Astrocyte of the spinal cord (primary cell): Measurements from ENCODE around the gene KMT2E.
"Not testable (repeated sequence)": the region's sequence is repeated elsewhere in the genome, so short reads cannot be mapped to it uniquely, and the experiment has no call there.

ENCODE experiments used
- DNase-seq: peaks from one replicate; pipeline ENCODE4 v3.0.0; 2011; ENCODE audit warnings: low read depth, low spot score
- H3K4me3 ChIP-seq: 2 replicates; pipeline ENCODE4 v1.5.1; 2011; ENCODE audit warnings: low read depth, mild to moderate bottlenecking, low read length, moderate library complexity
- CTCF ChIP-seq: IDR thresholded peaks from 2 replicates; pipeline ENCODE4 v1.5.1; 2012; ENCODE audit warnings: low read depth, mild to moderate bottlenecking, low read length, inconsistent platforms
- in situ Hi-C: cut with HindIII; loops from 2 replicates; pipeline ENCODE4 v1.10.0; 2017; ENCODE audit warnings: low sequenced_read_pairs

KMT2E gene

DNA sequence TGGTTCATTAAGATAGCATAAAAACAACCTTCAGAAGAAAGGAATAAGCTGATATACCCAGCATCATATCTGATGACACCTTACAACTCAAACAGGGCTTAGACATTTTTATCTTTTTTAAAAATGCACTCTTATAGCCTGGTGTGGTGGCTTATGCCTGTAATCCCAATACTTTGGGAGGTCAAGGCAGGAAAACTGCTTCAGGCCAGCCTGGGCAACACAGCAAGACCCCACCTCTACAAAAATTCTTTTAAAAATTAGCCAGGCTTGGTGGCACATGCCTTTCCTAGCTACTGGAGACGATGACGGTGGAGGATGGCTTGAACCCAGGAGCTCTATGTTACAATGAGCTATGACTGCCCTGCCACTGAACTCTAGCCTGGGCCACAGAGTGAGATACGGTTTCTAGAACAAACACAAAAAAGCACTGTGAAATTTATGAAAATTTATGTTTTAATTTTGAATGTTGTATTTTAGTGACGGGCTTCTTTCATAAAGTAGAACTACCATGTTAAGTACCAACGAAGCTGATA lies 12.3 kb upstream of the KMT2E start:
- no peak overlapping the region for H3K4me3 ChIP-seq
- no peak for DNase-seq
- no peak for TF ChIP-seq CTCF
- in situ Hi-C loops = no loop called here

DNA sequence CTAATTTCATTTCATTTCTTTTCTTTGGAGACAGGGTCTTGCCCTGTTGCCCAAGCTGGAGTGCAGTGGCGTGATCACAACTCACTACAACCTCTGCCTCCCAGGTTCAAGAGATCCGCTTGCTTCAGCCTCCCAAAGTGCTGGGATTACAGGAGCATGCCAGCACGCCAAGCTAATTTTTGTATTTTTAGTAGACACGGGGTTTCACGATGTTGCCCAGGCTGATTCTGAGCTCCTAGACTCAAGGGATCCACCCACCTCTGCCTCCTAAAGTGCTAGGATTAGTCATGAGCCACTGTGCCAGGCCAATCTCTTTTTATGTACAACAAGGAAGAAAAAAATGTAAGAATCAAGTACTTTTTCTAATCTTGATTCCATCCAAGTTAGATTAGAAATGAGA lies 10.7 kb upstream of the KMT2E start:
- DNase-seq = peak; percentile 81
- TF ChIP-seq CTCF = no peak
- in situ Hi-C loops = no loop called here
- H3K4me3 ChIP-seq = peak overlapping the region; percentile 6

DNA sequence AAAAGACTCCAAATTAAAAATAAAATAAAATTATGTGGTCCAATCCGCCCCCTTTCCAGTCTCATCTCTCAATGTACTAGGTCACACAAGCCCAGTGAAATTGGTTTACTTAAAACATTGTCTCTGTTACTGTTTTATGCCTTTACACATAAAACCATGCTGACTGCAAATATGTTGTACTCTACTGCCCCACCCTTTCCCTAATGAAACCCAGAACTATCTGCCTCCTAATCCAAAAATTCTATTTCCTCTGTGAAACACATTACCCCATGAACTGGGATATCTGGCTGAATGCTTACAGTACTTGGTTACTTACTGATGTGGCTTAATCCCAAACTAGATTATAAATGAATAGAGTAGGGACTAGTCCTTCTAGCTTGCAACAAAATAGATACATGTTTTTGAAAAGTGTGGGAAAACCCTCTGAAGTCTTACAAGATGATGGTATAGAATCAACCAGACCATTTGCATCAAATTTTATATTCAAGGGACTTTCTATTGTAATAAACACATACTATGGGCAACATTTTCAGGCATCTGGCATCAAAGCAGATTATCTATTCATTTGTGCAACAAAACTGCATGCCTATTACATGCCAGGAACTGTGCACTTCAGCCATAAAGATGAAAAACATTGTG lies 10.0 kb upstream of the KMT2E start:
- H3K4me3 ChIP-seq = no peak overlapping the region
- in situ Hi-C loops = no loop called here
- no peak for TF ChIP-seq CTCF
- no peak for DNase-seq

- DNase-seq, H3K4me3 ChIP-seq, in situ Hi-C loops: not testable (repeated sequence)
Measured at GRCh38 chr7:105005006-105005405, 9.0 kb upstream of the KMT2E start.

- in situ Hi-C loops = not testable (repeated sequence)
Measured at GRCh38 chr7:105005486-105005885, 8.5 kb upstream of the KMT2E start.

DNA sequence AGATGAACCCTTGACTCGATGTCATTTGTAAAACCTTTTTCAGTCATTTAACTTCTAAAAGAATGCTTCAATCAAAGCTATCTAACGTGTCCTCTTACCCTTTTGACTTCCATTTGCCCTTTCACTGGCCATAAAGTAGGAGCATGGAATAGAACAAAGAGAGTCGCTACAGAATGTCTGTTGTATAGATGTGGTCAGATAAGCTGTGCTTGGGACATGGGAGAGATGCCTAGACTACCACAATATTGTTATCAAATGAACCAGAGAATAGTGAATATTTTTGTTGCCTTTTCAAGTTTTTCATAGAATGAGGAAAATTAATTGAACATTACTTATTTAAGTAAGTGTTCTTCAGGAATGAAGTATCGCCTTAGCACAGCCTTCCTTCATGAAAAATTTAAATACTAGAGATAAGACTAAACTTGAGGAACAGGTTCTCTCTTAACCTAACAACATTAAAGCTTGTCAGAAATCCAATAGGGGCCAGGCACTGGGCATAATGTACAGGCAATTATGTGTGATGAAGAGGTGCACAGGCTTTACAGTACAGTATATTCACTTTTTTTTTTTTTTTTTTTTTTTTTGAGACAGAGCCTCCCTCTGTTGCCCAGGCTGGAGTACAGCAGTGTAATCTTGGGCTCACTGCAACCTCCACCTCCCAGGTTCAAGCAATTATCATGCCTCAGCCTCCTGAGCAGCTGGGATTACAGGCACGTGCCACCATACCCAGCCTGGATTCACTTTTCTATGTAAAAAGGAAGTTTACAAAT lies 7.5 kb upstream of the KMT2E start:
- no peak overlapping the region for H3K4me3 ChIP-seq
- DNase-seq = no peak
- TF ChIP-seq CTCF = no peak
- in situ Hi-C loops = no loop called here

More at GRCh38 chr7:105005486-105005885, 8.5 kb upstream of the KMT2E start:
- DNase-seq, H3K4me3 ChIP-seq: not testable (repeated sequence)

- no peak for TF ChIP-seq CTCF
- no peak overlapping the region for H3K4me3 ChIP-seq
- in situ Hi-C loops = no loop called here
- no peak for DNase-seq
Measured at GRCh38 chr7:105007298-105007697, 6.7 kb upstream of the KMT2E start.
